ENCODE data around the gene NR4A3.

NR4A3 gene

DNA sequence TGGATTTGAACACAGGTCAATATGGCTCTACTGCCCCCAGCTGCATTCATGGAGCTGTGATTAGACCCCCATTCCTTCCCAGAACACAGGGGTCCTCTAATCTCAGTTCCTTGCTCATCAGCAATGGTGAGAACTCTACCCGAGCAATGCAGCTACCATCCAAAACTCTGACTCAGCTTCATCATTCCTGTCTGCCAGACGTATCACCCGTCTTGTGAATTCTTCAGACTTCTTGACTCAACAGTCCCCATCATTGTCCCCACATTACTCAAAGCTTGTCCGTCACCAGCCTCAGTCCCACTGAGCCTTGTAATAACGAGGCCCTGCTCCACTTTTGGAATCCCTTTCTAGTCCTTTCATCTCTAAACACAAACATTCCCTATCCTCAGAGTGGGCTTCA lies 48.4 kb downstream of the NR4A3 start:
- H3K4me3 ChIP-seq (ENCODE audit: low read depth, low read length) = no peak overlapping the region

DNA sequence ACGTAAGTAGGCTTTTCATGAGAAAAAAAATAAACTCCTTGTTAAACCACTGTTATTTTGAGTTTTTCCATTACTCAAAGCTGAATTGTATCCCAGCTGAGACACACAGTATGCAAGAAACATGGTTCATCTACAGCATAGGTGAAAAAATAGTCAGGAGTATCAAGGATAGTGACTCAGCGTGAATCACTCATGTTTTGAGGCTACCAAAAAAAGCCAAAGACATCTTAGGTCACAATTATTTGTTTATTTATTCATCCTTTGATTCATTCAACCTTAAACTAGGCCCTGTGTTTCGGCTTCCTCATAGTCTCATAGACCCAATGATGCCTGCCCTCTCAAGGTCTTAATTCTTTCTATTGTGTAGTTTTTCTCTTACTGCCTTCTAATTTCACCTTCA lies 51.8 kb downstream of the NR4A3 start:
- no peak overlapping the region for H3K4me3 ChIP-seq (ENCODE audit: low read depth, low read length)

DNA sequence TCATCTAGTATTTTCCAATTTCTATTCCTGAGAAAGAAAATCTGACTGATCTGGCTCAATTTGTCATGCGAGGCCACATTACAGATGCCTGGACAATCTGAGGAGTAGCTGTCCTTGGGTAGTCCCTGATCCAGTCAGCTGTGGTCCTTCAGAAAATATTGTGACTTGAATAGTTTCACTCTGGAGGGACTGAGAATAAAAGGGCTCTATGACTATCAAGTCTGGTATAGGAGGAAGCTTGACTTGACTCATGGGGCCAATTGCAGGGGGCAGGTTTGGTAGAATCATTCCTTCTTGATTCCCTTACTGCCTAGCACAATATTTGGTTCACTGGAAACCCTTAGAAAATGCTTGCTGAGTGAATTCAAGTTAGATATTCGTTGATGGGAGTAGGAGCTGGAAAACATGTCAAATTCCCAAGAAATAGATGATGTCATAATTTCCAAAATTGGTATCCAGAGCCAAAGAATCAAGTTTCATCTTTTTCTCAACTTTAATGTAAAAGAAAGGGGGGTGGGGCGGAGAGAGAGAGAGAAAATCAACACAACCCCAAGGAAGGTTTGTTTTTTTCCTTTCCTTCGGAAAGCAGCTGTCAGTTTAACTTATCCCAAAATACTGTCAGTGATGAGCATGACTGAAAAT lies 52.4 kb downstream of the NR4A3 start:
- H3K4me3 ChIP-seq (ENCODE audit: low read depth, low read length) = no peak overlapping the region

DNA sequence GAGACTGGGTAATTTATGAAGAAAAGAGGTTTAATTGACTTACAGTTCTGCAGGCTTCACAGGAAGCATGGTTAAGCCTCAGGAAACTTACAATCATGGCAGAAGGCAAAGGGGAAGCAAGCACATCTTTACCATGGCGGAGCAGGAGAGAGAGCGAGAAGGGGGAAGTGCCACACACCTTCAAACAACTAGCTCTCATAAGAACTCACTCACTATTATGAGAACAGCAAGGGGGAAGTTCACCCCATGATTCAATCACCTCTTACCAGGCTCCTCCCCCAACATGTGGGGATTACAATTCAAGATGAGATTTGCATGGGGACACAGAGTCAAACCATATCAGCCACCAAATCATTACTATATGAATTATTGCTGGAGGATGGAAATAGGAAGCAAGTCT lies 54.5 kb downstream of the NR4A3 start:
- no peak overlapping the region for H3K4me3 ChIP-seq (ENCODE audit: low read depth, low read length)

DNA sequence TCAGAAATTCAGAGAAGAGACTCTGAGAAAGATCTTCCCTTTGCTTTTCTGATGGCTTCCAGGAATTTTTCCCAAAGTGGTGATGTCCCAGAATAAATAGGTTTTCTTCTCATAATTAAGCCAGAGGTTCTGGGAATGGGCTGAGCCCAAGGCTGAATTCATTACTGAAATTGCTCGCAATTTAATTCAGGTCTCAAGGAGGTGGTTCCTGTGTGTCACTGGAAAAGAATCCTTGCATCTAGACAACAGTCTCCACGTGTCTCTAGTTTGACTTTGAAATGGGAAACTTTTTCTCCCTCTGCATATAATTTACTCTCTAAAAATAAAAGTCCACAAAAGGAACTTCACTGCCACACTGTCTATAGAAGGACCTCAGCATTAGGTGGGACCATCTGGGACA lies 57.0 kb downstream of the NR4A3 start:
- no peak overlapping the region for H3K4me3 ChIP-seq (ENCODE audit: low read depth, low read length)

DNA sequence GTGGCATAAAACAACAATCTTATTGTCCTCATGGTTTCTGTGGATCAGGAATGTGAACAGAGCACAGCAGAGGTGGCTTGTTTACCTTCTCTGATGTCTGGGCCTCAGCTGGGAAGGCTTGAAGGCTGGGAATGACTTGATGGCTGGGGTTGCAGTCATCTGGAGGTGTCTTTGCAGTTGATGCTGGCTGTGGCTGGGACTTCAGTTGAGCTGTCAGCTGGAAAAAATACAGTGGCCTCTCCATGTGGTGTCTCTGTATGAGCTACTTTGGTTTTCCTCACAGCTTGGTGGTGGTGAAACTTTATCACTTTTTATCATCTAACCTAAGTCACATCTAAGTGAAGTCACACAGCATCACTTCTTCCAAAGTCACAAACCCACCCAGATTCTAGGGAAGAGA lies 60.1 kb downstream of the NR4A3 start:
- no peak overlapping the region for H3K4me3 ChIP-seq (ENCODE audit: low read depth, low read length)

DNA sequence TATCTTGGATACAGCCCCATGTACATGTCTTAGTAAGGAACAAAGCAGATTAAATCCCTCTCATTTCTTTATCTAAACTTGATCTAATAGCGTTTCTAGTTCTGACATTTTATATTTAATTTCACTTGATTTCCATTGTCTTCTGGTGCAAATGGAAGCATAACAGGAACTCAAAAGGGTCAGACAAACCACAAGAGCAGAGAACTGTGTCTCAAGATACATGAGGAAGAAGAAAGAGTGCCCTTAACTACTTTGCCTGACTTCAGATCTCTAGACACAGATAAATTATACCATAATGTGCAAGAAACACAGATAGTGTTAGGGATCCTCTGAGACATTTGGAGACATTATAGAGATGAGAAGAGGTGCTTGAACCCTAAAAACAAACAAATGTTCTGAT lies 64.1 kb downstream of the NR4A3 start:
- H3K4me3 ChIP-seq (ENCODE audit: low read depth, low read length) = no peak overlapping the region

DNA sequence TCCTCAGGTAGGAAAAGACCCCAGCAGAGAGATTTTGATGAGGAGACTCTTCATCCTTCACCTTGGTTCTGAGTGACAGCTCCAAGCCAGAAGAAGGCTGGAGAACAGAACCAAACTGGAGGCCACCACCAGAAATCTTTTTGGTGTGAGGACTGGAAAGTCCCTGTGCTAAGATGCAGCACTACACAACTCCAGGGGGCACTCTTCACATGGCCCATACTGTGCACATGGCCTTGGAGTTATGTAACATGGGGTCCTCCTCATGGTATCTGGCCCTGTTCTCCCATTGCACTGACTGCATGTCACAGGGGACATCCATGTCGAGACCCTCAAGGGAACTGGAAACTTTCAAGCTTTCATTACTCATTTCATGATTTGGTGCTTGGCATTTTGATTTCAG lies 67.4 kb downstream of the NR4A3 start:
- no peak overlapping the region for H3K4me3 ChIP-seq (ENCODE audit: low read depth, low read length)

DNA sequence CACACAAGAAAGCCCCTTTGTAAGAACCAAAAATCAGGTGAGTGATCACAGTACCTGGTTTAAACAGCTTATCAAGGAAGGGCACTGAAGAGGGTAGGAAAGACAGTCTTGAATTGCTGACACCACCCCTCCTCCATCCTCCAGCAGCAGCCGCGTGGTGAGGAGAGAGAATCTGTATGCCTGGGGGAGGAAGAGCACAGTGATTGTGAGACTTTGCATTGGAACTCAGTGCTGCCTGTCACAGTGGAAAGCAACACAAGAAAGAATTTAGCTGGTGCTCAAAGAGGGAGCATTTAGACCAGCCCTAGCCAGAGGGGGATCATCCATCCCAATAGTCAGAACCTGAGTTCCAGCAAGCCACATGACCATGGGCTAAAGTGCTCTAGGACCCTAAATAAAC lies 73.1 kb downstream of the NR4A3 start:
- H3K4me3 ChIP-seq (ENCODE audit: low read depth, low read length) = no peak overlapping the region

DNA sequence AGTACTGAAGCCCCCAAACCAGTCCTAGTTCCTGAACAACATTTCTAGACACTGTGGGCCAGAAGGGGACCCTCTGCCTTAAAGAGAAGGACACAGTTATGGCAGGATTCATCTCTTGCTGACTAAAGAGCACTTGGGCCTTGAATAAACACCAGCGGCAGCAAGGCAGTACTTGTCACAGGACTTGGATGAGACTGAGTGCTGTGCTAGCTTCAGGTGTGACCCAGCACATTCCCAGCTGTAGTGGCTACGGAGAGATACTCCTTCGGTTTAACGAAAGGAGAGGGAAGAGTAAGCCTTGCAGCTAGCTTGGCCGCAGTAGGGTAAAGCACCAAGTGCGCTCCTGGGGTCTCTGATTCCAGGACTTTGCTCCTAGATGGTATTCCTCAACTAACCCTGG lies 73.8 kb downstream of the NR4A3 start:
- H3K4me3 ChIP-seq (ENCODE audit: low read depth, low read length) = no peak overlapping the region

DNA sequence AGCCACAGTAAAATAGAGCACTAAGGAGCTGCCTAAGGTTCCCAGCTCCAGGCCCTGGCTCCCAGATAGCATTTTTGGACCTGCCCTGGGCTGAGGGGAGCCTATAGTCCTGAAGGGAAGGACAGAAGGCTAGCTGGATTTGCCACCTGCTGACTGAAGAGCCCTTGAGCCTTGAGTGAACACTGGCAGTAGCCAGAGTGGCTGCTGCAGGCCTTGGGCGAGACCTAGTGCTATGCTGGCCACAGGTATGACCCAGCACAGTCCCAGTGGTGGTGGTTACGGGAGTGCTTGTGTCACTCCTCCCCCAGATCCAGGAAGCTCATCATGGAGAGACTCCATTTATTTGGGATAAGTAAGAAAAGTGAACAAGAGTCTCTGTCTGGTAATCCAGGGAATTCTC lies 74.4 kb downstream of the NR4A3 start:
- no peak overlapping the region for H3K4me3 ChIP-seq (ENCODE audit: low read depth, low read length)

DNA sequence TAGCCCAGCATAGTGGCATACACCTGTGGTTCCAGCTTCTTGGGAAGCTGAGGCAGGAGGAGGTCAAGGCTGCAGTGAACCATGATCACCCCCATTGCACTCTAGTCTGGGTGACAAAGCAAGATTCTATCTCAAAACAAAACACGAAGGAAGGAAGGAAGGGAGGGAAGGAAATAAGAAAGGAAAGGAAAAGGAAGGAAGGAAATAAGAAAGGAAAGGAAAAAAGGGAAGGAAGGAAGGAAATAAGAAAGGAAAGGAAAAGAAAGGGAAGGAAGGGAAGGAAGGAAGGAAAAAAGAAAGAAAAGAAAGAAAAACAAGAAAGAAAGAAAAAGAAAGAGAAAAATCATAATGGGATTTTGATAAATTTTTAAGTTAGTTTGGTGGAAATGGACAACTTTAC lies 81.7 kb downstream of the NR4A3 start:
- no peak overlapping the region for H3K4me3 ChIP-seq (ENCODE audit: low read depth, low read length)

DNA sequence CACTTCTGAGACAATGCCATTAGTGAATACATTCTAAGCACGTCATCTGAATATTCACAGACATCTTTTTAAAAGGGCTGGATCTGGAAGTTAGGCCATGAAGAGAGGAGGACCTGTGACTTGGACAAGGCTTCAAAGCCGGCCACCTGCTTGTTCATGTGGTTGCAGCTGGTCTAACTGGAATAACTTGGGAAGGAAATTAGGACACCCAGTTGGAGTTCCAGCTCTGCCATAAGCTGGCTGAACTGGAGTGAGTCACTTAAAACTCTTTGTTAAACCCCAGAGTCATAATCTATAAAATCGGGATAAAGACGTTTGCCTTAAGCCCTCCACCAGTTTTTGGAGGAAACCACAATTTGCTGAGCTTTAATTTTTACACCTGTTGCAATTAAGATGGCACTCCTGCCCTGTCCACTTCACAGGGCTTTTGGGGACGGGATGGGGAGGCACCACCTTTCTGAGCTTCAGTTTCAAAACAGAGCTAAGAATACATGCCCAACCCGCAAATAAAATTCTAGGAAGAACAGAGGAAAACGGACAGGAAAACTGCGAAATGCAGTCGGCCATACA lies 84.2 kb downstream of the NR4A3 start:
- H3K4me3 ChIP-seq (ENCODE audit: low read depth, low read length) = peak overlapping the region; percentile 40

DNA sequence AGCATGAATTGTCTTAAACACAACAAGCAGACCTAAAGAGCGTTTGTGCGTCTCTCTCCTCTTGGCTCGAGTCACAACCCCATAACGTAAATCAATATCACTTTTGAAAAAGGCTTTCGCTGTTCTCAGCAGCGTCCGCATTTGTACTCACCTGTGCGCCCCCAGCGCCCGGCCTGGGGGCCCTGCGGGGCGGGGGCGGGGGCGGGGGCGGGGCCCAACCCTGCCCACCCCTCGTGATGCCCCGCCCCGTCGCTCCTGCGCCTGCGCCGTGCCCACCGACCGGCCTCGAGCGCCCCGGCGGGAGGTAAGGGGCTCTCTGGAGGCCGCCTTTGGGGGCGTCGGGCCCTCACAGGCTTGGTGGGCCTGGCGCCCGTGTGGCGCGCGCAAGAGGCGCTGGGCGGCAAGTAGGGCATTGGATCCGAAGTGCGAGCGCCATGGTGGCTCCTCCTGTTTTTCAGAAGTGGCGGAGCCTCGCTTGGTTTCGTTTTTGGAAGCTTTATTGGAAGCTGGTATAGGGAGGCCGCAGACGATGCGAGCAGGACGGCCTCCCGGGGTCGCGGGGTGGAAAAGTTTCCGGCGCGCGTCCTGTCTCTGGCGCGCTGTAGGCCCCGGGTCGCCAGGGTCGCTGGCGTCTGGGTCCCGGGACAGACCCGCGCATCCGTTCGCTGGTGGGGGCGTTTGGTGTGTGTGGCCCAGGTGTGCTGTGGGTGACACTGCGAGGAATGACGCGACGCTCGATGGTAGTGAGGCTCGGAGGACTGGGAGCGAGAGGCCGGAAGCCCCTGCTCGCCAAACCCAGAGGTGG lies 84.9 kb downstream of the NR4A3 start, which contains the start of gene STX17:
TSS of gene STX17 (plus strand) at position 252 of the 805 bp plus-strand sequence. CDS start 8,586 bp downstream, outside the sequence.
- H3K4me3 ChIP-seq (ENCODE audit: low read depth, low read length) = peak within 1 kb of the TSS; percentile 72

DNA sequence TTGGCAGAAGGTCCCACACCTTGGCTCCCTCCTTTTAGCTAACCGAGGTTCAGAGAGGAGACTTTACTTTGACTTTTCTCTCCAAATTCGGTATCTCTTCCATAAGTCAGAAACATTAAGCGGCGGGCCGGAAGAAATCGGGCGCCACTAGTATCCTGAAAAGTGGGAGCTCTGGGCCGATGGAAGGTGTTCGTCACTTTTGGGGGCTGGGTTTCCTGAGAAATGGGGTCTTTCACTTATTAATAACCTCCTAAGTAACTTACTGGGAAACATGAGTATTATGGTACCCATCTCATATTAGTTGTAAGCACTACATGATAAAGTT lies 85.5 kb downstream of the NR4A3 start:
- H3K4me3 ChIP-seq (ENCODE audit: low read depth, low read length) = peak overlapping the region; percentile 72

DNA sequence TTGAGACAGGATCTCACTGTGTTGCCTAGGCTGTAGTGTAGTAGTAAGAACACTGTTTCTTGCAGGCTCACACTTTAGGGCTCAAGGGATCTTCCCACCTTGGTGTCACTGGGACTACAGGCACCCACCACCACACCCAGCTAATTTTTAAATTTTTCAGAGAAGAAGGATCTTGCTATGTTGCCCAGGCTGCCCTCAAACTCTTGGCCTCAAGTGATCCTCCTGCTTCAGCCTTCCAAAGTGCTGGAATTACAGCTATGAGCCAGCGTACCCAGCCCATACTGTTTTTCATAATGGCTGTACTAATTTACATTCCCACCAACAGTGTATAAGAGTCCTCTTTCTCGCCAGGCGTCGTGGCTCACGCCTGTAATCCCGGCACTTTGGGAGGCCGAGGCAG lies 89.9 kb downstream of the NR4A3 start:
- H3K4me3 ChIP-seq (ENCODE audit: low read depth, low read length) = no peak overlapping the region

Measured in iPS-11a (cell line).